Stomach (tissue), 4 donors: ENCODE data around the gene TLR2.

ENCODE experiments used
- EP300 ChIP-seq: sonication (generic); formaldehyde crosslinking; IDR thresholded peaks from one replicate; pipeline ENCODE4 v1.6.1; 2017; ENCODE audit warnings: antibody characterized with exemption
- POLR2A ChIP-seq, 4 donors: fragments of 450-650 bp; IDR thresholded peaks; one replicate each; pipeline ENCODE4 v1.6.1; 2016; ENCODE audit warnings: antibody characterized with exemption in 4 of 4, control low read depth in 2 of 4, mild to moderate bottlenecking in 1 of 4, moderate library complexity in 1 of 4
- TF ChIP-seq, protein P1 (sequence below), 7 experiments: fragments of 450-650 bp in 4 of 7; fragments of 200-600 bp in 3 of 7; sonication (generic) in 3 of 7; IDR thresholded peaks; one replicate each; pipeline ENCODE4 v1.5.1; 2016 to 2019; ENCODE audit warnings: antibody characterized with exemption in 7 of 7, control low read depth in 2 of 7, mild to moderate bottlenecking in 1 of 7

DNA sequence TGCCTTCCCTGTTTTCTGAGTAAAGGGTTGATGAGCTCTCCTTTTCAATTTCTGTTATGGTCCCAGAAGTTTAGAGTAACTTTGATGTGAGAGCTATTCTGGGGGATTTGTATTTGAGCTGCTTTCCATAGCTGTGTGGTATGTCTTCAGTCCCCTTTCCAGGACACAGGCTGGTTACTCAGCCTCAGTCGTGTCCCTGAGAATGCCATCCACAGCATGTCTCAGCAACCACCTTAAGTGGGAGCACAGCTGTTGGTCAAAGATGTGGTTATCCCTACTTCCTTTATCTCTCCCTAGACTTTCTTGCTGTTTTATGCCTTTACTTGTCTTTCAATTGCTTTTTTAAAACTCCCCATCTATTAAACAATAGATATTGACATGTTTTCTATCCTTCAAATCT is 38.0 kb downstream of the TLR2 start:
- TF ChIP-seq, protein P1, sequence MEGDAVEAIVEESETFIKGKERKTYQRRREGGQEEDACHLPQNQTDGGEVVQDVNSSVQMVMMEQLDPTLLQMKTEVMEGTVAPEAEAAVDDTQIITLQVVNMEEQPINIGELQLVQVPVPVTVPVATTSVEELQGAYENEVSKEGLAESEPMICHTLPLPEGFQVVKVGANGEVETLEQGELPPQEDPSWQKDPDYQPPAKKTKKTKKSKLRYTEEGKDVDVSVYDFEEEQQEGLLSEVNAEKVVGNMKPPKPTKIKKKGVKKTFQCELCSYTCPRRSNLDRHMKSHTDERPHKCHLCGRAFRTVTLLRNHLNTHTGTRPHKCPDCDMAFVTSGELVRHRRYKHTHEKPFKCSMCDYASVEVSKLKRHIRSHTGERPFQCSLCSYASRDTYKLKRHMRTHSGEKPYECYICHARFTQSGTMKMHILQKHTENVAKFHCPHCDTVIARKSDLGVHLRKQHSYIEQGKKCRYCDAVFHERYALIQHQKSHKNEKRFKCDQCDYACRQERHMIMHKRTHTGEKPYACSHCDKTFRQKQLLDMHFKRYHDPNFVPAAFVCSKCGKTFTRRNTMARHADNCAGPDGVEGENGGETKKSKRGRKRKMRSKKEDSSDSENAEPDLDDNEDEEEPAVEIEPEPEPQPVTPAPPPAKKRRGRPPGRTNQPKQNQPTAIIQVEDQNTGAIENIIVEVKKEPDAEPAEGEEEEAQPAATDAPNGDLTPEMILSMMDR (IDR thresholded peaks at IDR 0.05) = no peak
- TF ChIP-seq EP300 = no peak
- TF ChIP-seq POLR2A (IDR thresholded peaks at IDR 0.05) = no peak
